M059J (cell line): ENCODE results near the gene SPNS1. TPM values are rescaled to one million over a fixed set of nuclear protein-coding genes. Genes with fewer than 3 reads are reported as not detected.

Experiments
- DNase-seq: peaks from one replicate; pipeline ENCODE4 v3.0.0-alpha.2; 2012; ENCODE audit warnings: low read depth
- total RNA-seq: library from RNA; depleted of rRNA; stranded (reverse); fragments of >200 nt; shearing (Covaris generic); gene quantifications from 2 replicates; pipeline ENCODE4 v1.2.3, GENCODE V29; 2014; rRNA removed

The SPNS1 gene
- total RNA-seq, 1 experiment from 2014 or later = 48.7 TPM

GRCh38 chr16:29028457-29029167 is 54.0 kb downstream of the SPNS1 start:
- DNase-seq = no peak

DNA sequence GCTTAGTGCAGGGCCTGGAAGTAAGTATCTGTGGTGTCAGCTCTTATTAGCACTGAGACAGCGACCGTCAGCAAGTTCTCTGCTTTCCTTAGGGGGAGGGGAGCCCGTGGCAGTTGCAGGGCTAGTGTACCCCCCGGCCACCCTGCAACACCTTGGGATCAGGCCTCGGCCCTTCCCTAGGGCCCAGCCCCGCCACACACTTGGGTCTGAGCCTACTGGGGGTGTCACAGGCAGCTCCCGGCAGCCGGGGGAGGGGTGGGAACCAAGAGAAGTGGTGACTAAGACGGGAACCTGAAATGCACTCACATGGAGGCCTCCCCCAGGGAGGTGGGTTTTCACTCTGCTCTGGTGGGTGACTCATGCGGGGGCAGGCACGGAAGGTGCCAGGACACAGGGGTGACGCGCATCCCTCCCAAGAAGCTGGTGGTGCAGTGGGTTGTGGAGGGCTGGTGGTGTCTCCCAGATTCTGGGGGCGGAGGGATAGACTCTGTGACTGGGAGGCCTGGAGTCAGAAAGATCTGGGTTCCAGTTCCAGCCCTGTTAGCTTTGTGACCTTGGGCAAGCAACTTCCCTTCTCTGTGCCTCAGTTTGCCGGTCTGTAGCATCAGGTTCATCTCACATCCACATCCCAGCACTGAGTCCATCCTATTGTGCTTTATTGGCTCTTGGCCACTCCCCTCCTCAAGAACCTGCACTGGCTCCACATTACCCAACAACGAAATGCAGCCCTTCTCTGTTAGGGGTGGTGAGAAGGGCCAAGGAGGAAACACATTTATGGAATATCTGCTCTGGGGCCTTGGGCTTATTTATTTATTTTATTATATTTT is 54.8 kb downstream of the SPNS1 start:
- DNase-seq = peak; percentile 97

- no peak for DNase-seq
Observed at GRCh38 chr16:29030086-29030840, 55.7 kb downstream of the SPNS1 start.

Other genes starting within 250 kb of the SPNS1 start
- gene NPIPB9, start 223.0 kb upstream of the SPNS1 start, total RNA-seq = not detected in 2 replicates
- 30.2 and 43.6 TPM in 2 replicates for gene ATXN2L, start 151.8 kb upstream of the SPNS1 start, total RNA-seq
- 121 and 131 TPM in 2 replicates for gene TUFM, start 128.4 kb upstream of the SPNS1 start, total RNA-seq
- 9.9 and 16.2 TPM in 2 replicates for gene SH2B1, start 110.9 kb upstream of the SPNS1 start, total RNA-seq
- not detected in 2 replicates for gene ATP2A1, start 96.3 kb upstream of the SPNS1 start, total RNA-seq
- 14.7 and 38.1 TPM in 2 replicates for gene RABEP2, start 49.5 kb upstream of the SPNS1 start, total RNA-seq
- not detected in 2 replicates for gene CD19, start 42.8 kb upstream of the SPNS1 start, total RNA-seq
- gene NFATC2IP, start 23.8 kb upstream of the SPNS1 start, total RNA-seq = 22.2 and 23.7 TPM in 2 replicates
- 1.2 TPM in 1 of 2 replicates, not detected in the other for gene LAT, start 10.3 kb downstream of the SPNS1 start, total RNA-seq